UCSD-AML1 (cell line): ENCODE measurements around the gene R3HDM2.

ENCODE experiments used
- DNase-seq: peaks from one replicate; lab custom pipeline; 2025; ENCODE audit not compliant: unreplicated experiment; lab: John Stamatoyannopoulos, UW

The R3HDM2 gene

GRCh38 chr12:57273516-57273915 lies 157.3 kb downstream of the R3HDM2 start:
- no peak for DNase-seq

DNA sequence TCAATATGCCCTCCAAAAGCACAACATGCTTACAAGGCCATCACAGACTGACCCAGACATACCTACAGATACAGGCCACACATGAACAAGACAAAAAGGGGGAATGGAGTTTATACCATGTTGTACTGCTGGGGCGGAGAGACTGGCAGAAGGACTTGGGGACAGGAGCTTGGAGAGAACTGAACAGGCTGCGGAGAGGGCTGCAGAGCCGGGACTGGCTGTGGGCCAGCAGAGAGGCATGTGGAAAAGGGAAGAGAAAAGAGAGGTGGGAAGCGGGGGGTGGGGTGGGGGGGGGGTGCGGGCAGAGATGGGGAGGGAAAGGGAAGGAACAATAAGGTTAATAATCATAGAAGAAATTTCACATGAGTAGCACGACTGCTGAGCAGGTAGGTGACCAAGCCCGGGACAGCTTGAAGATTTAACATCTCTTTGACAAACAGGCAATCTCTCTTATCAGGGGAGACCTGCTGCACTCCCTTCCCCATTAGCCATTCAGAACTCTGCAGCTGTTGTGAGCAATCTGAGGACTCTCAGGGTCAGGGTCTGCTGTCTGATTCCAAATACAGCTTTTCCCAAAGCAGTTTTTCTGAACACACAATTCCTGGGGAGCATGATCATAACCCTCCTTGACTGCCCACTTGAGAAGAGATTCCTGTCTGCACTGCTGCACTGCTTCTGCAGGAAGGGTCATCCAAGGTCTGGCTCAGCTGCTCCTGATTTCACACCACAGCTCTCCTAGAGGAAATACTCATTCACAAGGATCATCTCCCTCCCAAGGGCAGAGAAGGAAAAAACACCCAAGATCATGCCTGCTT lies 158.3 kb downstream of the R3HDM2 start:
- no peak for DNase-seq

DNA sequence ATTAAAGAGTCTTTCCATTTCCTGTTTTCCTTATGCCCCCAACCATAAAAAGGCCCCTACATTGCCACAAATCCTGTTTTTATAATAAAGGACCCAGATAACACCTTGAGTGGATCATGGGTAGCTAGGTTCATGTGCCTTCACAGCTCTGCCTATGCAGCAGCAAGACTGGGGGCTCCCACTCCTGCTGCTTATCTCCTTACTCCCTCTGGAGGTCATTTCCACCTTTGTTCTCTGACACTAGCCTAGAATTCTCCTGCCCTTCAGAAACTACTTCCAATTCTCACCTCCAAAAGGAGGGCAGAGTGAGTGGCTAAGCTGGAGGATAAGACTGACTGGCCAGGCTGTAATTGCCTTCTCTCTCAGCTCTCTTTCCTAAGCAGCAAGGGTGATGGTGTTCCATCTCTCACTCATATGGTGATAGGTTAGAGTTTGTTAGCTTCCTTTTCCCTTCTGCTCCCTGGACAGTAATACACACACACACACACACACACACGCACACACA lies 159.8 kb downstream of the R3HDM2 start:
- DNase-seq: no peak

- peak; percentile 21 for DNase-seq
Measured at GRCh38 chr12:57268264-57268663, 162.6 kb downstream of the R3HDM2 start.

DNA sequence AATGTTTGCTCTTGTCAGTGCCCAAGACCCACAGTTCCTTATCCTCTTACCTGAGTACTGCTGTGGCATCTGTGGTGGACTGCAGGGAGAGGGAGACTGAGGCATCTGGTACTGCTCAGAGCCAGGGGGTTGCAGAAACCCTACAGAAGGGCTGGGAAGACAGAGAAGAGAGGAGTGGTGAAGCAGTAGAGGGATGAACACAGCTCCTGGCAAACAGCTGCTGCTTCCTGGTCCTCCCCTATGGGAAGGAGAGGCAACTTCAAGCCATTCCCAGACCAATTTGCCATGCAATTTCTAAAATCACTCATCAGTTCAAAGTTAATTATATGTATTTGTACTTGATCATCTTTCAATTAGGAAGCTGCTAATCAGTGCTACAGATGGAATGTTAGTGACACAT lies 164.2 kb downstream of the R3HDM2 start:
- no peak for DNase-seq

DNA sequence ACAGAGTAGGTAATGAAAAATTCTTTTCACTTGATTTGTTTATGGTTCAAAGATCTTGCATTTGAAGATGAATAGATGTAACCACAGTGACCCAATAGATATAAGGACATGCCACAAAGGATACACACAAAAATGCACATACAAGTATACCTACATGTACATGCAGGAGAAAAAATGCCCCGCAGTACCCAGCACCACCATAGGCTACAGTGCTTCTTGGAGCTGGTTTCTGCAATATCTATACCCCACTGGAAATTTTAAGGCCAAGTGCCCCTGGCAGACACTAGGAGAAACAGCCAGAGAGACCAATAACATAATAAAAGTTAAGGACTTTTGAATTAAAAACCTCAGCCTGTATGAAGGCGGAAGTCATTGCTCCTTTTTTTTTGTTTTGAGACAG lies 167.7 kb downstream of the R3HDM2 start:
- DNase-seq: no peak

DNA sequence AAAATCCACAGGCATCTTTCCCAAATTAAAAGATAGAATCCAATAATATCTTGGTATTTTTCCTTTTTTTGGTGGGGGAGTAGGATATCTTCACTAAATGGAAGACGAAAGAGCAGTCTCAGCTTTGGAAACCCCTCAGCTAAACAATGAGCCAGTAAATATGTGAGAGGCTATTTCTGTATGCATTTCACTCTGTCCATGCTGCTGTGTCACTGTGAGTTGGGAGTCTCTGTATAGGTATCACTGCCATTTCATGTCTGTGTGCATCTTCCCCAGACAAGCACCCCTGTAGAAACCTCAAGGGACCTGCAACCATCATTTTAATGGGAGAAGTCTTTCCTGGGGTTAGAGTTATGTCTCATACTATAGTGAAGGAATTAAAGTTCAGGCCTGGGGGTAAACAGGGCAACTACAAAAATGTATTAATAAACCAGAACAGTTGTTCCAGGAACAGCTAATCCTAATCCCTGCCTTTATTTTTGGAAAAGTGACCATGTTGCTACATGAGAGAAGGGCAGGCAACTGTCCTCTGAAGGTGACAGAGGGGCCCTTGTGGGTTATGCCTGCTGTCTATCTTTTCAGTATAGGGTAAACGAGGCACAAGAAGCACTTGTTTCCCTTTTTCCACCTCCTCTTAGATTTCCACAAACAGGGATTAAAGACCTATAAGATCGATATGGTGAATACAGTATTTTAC lies 168.6 kb downstream of the R3HDM2 start:
- DNase-seq: no peak

- no peak for DNase-seq
Measured at GRCh38 chr12:57261428-57261865, 169.4 kb downstream of the R3HDM2 start.

DNA sequence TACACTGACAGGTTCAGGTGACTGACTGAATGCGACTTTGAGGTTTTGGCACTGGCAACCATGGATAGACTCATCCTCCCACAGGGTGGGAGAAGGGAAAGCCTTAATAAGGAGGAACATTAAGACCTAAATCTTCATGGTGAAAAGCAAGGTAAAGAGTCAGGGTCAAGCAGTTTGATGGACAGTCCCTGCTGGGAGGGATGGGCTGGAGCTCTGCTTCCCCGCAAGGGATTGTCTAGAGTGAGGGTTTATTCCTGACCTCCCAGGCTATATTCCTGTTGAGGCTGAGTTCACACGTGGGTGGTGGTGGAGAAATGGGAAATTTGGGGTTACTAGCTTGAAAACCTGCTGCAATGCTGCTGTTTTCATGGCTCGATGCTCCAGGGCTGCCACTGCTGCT lies 170.5 kb downstream of the R3HDM2 start:
- no peak for DNase-seq

- DNase-seq: no peak
Measured at GRCh38 chr12:57258977-57259970, 171.6 kb downstream of the R3HDM2 start.

- no peak for DNase-seq
Measured at GRCh38 chr12:57255916-57256315, 174.9 kb downstream of the R3HDM2 start.

DNA sequence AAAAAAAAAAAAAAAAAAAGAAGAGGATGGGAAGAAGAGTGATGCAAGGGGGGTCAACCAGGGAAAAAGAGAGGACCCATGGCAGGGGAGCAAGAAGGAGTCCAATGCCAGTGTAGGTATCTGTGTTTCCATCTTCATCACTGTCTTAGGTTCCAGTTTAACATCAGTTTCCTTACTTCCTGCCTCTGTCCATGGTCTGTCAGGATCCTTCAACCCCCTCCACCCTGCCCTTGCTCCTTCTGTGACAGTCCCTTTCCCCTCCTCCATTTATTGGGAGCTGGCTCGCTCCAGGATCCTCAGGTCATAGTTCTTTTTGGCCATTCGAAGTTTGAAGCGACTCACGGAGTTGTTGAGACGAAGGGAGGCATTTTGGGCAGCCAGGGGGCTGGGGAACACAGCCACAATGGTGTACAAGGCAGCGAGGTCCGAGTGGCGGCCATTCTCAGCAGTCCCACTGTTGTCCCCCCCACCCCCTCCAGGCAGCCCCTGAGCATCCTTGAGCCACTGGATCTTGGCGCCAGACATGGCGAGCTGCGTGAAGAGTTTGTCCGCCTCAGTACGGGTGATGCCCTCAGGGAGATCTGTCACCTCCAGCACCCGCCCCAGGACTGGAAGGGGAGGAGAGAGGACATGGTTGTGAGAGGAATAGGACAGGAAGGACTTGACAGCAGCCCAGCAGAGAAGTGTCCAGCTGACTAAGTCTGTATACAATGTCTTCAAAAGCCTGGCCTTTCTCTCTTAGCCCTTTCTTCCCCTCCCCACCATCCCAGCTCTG lies 176.2 kb downstream of the R3HDM2 start:
- no peak for DNase-seq

- no peak for DNase-seq
Measured at GRCh38 chr12:57250956-57251355, 179.9 kb downstream of the R3HDM2 start, which contains the start of gene STAC3. Gene STAC3 (minus strand): TSS chr12:57251187. CDS start chr12:57249636, 1,551 bp downstream.

DNA sequence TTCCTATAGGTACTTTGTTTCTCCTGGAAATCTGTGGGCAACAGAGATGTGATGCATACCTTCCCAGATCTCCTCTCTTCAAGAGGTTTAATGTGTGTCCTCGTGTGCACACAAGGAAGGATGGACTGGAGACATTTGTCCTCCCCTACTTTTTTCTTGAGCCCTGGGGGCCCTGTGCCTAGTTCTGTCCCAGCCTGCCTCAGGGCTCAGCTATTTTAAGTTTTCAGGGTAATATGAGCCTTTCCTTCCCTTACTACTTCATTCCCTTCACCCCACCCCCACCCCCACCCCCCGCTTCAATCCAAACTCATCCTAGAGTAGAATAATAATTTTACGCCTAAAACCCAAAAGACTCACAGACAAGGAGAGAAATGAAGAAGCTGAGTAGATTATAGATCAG lies 180.3 kb downstream of the R3HDM2 start:
- DNase-seq: no peak

- peak; percentile 80 for DNase-seq
Measured at GRCh38 chr12:57248934-57249742, 181.7 kb downstream of the R3HDM2 start.

DNA sequence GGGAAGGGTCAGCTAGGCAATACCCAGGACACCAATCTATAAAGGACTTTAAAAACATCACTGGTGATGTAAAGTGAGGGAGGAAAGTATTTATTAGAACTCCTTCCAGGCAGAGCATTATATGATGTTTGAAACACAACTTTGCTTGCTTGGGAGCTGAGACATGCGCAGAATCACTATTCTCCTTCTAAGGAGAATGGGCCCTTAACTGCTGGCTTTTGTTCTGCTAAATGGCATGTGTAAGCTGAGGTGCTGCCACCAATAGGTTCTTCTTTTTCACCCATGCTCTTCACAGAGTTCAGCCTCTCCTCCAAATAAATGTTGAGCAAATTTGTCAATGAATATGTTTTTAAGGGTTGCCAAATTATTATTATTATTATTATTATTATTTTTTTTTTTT lies 183.8 kb downstream of the R3HDM2 start:
- no peak for DNase-seq

DNA sequence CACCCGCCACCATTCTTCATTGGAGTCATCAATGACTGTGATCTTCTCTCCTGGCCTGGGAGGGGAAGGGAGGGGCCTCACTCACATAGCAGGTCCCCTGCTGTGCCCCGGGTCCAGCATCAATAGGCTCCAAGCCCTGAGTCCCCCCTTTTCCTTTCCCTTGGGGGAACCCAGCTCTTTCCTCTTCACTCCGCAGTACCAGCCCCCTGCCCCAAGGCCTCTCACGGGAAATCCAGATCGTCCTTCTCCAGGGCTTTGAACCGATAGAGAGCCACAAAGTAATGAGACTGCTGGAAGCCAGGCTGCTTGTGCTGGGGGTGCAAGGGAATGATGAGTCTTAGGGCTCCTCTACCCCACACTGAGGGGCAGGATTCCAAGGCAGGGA lies 186.5 kb downstream of the R3HDM2 start:
- no peak for DNase-seq

- peak; percentile 66 for DNase-seq
Measured at GRCh38 chr12:57243521-57244311, 187.1 kb downstream of the R3HDM2 start.
